Right ventricle myocardium inferior (tissue), 1 donor: ENCODE data around the gene BBS7. TPM values are rescaled to one million over a fixed set of nuclear protein-coding genes. Genes with fewer than 3 reads are reported as not detected.

Source experiments
- ATAC-seq: fragments of 200-7000 bp; cut with Tn5 transposase; one replicate; pipeline ENCODE4 v1.9.1; 2020; ENCODE audit warnings: mild to moderate bottlenecking, moderate library complexity
- DNase-seq: peaks from one replicate; pipeline ENCODE4 v3.0.0; 2021; ENCODE audit errors: missing footprints
- intact Hi-C: fragments of 100-400 bp; cut with DNase I; formaldehyde crosslinking; loops from one replicate; pipeline ENCODE4 v1.11.0; 2022
- total RNA-seq: library from RNA; stranded (reverse); fragmentation: NEBNext Ultra II Directional; extraction: Animal tissue kit (Norgen Biotek cat#: 25700); gene quantifications from one replicate; pipeline ENCODE4 v1.2.1, GENCODE V29; 2021
- donor health status: DM: no; HTN: yes; CAD: no; lungs with severe emphysema.

The BBS7 gene
- total RNA-seq, 1 donor from 2014 or later, result 5.4 TPM

DNA sequence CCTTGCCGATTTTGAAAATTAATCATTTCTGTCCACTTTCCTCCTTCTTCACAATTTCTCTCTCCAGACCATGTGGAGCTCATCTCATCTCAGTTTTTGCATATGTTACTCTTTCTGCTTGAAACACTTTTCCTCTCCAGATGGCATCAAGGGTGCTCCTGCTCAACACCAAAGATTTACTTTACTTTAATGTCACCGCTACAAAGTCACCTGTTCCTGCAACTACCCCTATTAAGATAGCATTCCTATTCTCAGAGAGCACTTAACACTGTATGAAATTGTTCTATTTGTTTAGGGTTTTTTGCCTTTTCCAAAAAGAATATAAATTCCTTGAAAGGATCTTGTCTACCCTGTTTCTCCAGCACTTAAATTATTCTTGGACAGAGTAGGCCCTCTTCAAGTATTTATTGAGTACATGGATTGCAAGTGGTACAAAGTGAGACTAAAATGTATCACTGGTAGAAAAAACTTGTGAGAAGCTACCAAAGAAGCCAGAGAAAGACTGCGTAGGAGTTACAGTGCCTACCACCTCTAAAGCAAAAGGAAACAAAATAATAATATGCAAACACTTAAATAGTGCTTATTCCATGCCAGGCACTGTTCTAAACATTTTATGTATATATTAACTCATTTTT is 70.3 kb downstream of the BBS7 start:
- DNase-seq (no peak), ATAC-seq (no peak)
- intact Hi-C loops, result loop anchor here (5.0 to 10.0 kb wide), 2 partner anchors 103 to 425 kb away; partner anchors contain the start of gene ANXA5

DNA sequence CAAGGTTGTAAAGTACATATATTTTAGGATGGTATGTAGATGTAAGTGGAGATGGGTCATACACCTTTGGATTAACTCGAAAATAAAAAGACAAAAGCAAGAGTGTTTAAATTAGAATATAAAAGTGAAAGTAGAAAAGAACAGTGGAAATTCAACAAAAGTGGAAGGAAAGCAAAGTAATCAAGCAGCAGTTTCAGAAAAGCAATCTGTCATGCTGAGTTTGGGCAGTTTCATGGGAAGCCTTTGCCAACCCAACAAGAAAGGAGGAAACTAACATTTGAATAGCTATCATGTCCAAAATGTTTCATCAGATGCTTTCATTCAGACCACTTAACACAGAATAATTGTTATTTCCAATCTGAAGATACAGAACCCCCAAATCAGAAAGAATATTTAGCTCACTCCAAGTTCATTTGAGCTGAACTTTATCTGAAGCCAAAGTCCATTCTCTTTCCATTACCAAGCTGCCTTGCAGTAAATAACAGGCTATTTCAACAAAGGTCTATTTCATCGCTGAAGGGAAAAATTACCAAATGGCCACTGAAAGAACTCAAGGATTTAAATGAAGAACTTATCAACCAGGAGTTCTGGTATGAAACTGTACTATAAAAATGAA is 71.0 kb downstream of the BBS7 start:
- DNase-seq (no peak), ATAC-seq (no peak)
- intact Hi-C loops, result no loop called here

DNA sequence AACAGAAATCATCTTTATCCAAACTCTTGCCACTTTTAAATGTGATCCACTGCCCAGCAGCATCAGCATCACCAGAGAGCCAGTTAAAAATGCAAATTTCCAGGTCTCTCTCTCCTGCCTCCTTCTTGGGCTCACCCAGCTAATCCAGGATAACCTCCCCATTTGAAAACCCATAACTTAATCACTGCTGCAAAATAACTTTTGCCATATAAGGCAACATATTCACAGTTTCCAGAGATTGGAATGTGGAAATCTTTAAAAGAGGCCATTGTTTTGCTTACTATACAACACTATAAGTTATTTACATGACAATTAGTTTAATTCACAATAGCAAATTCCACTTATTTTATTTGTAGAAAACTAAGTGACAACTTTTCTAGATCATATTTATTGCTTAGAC is 74.0 kb downstream of the BBS7 start:
- intact Hi-C loops, result no loop called here
- DNase-seq (no peak), ATAC-seq (no peak)

DNA sequence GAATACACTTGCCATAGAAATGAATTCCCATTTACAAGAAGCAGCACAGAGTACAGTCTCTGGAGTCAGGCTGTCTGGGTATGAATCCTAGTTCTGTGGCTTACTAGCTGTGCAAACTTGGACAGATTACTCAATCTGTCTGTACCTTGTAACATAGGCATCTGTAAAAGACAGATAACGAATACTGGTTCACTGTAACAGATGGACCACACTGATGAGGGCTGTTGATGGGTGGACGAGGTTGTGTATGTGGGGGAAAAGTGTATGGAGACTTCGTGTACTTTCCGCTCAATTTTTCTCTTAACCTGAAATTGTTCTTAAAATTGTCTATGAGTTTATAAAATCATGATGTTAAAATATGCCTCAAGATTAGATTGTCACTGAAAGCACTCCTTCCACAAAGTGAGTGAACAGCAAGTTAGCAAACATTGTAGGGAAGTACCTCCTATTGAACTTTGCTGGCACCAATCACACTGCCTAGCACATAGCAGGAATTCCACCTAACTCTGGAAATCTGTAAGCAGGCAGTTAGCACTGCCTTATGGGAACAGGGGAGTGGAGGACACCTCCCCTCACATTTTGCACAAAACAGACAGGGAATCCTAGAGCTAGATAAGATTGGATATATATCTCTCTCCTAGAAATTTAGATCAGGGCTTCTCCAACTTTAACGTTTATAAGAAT is 75.6 kb downstream of the BBS7 start:
- intact Hi-C loops, result no loop called here
- no peak for DNase-seq
- no peak for ATAC-seq

DNA sequence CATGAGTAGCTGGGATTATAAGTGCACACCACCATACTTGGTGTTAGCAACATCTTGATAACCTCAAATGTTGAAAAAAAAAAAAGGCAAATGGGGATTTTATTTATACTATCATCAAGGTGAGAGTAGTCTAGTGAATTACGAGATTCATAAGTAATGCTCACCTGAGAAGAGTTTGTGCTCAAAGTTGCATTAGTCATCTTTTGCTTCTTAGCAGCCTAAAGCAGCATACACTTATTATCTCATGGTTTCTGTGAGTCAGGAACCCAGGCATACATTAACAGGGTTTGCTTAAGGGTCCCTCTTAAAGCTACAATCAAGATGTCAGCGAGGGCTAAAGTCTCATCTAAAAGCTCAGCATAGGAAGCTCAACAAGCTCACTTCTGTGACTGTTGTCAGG is 77.3 kb downstream of the BBS7 start:
- intact Hi-C loops, result no loop called here
- ATAC-seq, result no peak
- no peak for DNase-seq

DNA sequence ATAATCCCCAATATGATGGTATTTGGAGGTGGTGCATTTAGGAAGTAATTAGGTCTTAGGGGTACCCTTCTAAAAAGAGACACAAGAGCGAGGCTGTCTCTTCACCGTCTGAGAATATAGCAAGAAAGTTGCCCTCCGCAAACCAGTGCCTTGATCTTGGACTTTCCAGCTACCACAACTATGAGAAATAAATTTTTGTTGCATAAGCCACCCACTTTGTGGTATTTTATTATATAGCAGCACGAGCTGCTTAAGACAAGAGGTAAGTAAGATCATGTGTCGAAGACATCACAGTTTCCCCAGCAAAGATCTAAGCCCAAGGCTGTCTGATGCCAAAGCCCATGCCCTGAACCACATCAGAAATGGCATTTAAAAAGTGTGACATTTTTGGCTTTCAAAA is 78.8 kb downstream of the BBS7 start:
- intact Hi-C loops, result no loop called here
- no peak for ATAC-seq
- no peak for DNase-seq

DNA sequence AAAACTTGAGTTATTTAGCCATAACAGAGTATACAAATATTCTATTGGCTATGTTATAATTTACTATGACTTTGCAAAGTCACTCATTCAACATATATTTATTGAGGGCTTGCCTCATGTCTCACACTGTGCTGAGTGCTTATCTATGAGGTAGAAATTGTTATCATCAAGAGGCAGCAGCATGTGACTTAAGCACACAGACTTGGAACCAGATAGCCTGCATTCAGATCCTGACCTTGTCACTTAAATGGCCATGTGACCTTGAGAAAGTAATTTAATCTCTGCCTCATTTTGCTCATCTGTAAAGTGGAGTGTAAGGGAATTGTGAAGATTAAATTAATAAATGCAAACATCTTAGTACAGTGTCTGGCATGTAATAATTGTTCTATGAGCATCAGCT is 79.3 kb downstream of the BBS7 start:
- intact Hi-C loops, result no loop called here
- ATAC-seq (no peak), DNase-seq (no peak)

DNA sequence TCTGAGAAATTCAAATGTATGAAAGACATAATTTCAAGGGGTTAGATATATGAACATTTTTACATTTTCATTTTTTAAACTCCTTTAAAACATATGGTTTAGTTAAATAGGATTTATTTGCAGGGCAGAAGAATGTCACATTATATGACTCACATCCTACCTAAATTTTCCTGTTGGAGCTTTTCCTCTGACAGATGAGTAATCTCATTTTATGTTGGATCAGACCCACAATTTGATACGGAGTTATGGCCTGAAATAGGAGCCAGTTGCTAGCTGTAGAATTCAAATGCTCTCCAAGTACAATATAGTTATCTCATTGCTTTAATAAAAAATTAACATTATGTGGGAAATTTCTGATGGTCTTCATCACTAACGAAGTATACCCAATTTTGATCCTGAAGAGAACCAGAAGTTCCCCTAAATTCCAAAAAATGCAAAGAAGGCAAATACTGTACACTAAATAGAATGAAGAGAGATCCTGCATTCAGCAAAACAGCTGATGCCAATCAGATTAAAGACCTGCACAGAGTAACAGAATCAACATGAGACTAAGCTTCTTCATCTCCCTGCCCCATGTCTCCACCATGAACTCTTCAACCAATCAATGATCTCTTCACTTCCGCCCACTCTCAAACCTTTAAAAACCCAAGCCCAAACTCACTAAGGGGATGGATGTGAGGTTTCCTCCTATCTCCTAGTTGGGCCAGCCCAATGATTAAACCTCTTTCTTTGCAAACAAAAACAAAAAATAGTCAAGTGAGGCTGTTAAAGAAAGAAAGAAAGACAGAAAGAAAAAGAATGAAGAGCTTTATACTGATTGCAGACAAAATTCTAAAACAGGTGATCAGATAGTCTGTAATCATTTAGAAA is 80.1 kb downstream of the BBS7 start:
- intact Hi-C loops, result no loop called here
- DNase-seq (no peak), ATAC-seq (no peak)

DNA sequence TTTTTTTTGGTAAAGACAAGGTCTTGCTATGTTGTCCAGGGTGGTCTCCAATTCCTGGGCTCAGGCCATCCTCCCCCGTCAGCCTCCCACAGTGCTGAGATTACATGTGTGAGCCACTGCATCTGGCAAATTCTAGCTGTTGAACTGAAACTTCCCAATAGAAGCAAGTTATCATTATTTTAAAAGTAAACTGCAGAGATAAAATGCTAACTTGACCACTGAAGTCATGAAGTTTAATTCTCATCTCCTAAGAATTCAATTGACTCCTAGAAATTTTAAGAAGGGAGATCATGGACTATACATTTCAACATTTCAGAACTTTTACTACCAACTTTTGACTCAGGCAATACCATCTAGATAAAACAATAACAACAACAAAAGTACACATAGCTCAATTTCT is 80.8 kb downstream of the BBS7 start:
- ATAC-seq, result no peak
- no peak for DNase-seq

DNA sequence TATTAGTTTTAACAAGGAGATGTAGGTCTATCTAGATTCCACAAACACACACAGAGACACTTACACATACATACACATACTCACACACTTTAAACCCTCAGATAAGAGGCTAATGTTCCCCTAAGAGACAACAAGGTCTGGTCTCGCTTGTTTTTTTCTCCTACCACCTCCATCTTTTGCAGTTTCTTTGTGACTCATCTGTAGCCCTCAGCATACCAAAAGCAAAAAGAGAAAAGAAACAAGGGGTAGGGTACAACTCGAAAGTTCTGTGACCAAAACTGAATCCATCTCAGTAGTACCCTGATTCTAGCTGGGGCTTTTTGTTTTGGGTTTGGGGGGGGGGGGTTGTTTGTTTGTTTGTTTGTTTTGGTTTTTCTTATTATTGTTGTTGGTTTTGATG is 81.4 kb downstream of the BBS7 start:
- intact Hi-C loops, result no loop called here
- DNase-seq (no peak), ATAC-seq (no peak)

More for the DNA sequence above, 80.8 kb downstream of the BBS7 start:
- intact Hi-C loops, result no loop called here

DNA sequence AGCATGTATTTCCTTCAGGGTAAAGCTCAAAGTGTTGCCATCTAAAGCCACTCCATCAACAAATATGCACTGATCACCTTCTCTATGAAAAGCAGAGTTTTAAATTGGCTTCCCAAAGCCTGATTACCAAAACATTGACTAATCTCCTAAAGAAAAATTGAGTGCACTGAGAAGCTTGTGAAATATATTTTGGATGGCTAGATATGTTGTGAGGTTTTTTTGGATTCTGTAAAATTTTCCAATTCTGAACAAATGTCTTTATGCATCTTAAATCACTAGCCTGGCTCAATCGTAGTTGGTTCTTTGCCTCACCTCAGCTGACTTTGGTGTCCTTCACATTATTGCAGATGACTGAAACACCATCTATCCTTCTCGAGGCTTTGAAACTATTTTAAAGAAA is 84.1 kb downstream of the BBS7 start:
- intact Hi-C loops, result no loop called here
- ATAC-seq (no peak), DNase-seq (no peak)

DNA sequence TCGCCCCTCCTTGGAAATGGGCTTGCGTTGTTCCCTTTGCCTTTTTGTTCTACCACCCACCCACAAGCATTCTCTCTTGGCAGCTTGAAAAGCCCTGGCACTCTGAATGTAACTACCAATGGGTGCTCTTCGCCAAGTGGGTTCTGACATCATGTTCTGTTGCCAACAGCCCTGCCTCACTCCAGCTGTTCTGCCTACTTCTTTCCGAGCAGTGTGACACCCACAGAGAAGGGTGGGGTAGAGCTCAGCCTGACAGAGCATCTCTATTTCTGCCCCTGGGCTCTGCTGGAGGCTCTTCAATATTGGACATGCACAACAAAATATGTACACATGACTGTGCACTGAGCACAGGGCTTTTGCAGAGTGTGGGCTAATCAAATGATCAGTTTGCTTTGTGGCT is 84.8 kb downstream of the BBS7 start:
- ATAC-seq, result peak; percentile 44
- intact Hi-C loops, result no loop called here

DNA sequence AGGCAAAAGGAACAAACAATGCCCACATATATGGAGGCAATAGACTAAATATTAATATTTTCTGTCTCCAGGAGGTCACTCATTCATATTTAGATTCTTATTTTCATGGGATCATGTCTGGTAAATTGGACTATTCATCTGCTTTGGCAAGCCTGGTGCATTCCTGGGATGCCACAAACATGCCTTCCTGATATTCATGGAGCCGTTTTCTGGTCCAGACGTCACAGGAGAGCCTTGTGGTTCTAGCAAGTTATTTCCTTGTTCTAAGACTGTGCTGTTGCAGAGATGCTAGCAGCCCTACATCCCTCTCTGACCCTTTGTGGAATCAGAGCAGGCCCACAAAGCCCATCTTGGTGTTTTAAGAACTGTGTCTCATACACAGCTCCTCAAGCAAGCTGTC is 85.3 kb downstream of the BBS7 start:
- DNase-seq (no peak), ATAC-seq (peak; percentile 71)
- intact Hi-C loops, result no loop called here

More for the DNA sequence above, 84.8 kb downstream of the BBS7 start:
- no peak for DNase-seq

DNA sequence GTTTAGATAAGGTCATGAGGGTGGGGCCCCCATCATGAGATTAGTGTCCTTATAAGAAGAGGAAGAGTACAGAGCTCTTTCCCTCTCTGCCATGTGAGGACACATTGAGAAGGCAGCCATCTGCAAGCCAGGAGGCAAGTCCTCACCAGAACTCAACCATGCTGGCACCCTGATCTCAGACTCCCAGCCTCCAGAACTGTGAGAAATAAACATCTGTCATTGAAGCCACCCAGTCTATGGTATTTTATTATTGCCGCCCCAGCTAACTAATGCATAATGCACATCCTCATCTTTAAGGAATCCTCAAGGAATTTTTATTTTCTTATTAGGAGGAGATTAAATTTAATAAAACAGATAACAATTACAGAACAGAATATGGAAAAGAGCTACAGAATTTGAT is 85.9 kb downstream of the BBS7 start:
- ATAC-seq, result no peak
- no peak for DNase-seq
- intact Hi-C loops, result no loop called here

DNA sequence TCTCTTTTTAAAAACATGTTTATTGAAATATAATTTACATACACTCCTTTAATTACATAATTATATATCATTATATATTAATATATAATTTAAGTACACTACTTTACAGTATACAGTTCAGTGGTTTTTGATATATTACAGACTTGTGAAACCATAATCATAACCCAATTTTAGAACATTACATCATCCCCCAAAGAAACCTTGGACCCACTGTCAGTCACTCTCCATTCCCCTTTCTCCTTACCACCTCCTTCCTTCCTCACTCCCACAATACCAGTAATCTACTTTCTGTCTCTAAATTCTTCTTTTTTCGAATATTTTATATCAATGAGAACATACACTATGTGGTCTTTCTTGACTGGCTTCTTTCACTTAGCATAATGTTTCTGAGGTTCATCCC is 87.1 kb downstream of the BBS7 start:
- no peak for ATAC-seq
- no peak for DNase-seq
- intact Hi-C loops, result no loop called here

DNA sequence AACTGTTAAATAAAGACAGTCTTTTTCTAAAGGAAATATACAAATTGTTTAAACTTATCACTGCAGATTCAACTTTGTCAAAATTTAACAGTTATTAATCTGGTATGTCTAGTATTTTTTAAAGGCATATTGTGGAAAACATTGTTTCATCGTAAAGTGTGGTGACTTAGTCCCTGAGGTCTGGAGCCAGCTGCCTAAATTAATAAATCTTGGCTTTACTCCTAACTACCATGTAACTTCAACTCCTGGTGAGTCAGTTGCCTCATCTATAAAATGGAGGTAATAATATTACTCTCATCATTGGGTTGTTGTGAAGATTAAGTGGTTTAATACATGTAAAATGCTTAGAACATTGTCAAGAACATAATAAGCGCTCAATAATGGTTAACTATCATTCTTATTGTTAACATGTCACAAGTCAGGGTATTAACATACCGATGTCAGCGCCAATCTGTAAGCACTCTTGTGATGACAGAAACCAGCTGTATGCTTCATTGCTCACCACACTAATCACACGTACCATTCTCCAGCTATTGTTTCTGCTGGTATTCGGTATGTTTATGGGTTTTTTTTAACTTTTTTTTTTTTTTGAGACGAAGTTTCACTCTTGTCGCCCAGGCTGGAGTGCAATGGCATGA is 91.2 kb downstream of the BBS7 start:
- DNase-seq (no peak), ATAC-seq (peak; percentile 65)
- intact Hi-C loops, result no loop called here

DNA sequence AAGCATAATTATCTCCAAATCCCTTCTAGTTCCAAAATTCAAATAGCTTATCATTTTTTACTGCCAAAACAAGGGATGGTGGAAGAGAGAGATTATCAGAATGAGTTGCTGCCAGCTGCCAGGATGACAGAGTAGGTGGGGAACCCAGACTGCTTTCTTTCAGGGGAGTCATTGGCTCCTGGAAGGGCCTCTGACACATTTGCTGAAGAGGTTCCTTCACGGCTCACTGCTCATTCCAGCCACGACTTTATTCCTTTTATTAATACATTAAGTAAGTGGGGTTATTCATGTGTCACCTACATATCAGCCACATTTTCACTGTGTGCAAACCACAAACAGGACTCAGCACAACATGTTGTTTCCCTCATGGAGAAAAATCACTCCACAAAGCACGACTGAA is 92.6 kb downstream of the BBS7 start:
- DNase-seq (no peak), ATAC-seq (no peak)
- intact Hi-C loops, result no loop called here

DNA sequence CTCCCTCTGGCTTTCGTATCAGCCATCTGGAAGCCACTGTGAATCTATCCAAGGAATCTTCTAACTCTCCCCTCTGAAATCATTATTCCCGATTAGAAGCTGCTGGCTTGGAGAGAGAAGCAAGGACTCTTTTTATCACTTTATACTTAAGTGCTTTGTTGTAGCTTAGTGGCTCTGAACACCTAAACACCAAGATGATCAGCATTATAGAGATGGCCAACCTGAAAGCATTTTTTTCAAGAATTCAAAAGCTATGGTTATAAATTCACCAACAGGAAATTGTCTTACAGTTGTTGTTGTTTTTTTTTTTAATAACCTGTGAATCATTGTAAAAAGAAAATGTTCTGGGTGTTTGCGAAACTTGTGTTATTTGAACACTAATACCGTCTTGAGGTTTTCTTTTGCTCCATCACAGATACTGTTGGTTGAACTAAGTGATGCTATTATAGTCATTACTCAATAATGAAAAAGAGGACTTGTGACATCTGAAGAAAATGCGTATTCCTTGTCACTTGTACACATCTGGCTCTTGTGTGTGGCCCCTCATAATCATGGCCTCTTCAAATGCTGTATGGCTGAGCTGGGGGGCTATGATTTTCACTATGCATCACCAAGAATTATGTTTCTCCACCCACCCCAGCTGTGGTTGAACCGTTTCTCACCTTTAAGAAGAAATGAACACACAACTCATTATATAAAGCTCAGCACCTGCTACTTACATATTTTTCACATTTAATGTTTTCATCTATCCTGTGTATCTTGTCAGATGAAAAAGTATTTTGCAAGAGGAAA is 93.5 kb downstream of the BBS7 start:
- no peak for DNase-seq
- intact Hi-C loops, result no loop called here
- ATAC-seq, result no peak
